Measurements from ENCODE around the gene BZW2. TPM values are rescaled to one million over a fixed set of nuclear protein-coding genes. Genes with fewer than 3 reads are reported as not detected.

Gene BZW2
- total and polyA plus RNA-seq, 4 donors = 32.4 to 53.7 (median 46.1) TPM

DNA sequence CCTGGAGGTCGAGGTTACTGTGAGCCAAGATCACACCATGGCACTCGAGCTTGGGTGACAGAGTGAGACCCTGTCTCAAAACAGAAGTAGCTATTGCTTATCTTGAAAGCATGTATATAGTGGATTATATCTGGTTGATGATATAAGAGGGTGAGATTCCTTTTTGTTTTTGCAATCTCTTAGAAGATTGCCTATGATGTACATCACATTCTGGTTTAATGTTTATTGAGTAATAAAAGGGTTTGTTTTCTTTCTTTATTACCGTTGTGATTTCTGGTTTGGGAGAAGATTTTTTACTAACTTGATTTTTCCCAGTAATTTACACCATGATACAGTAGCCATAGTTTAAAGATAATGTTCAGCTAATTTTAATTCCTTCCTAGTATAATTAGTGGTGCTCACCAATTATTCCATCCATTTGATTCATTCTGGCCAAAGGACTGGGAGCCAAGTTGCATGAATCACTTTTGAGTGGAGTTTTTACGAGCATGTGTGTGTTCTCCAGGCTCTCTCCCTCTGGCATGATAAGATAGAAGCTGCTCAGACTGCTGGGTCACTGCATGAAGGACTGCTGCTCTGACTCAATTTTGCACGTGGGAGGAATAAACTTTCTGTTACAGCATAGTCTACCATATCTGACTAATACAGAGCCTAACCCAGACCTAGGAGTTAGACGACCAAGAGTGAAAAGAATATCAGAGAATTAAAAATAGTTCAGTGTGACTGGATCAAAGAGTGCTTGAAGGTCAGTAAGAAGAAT is 94.1 kb downstream of the BZW2 start:
- DNase-seq = peak; percentile 38 to 81 (median 74)
- TF ChIP-seq, protein P1, sequence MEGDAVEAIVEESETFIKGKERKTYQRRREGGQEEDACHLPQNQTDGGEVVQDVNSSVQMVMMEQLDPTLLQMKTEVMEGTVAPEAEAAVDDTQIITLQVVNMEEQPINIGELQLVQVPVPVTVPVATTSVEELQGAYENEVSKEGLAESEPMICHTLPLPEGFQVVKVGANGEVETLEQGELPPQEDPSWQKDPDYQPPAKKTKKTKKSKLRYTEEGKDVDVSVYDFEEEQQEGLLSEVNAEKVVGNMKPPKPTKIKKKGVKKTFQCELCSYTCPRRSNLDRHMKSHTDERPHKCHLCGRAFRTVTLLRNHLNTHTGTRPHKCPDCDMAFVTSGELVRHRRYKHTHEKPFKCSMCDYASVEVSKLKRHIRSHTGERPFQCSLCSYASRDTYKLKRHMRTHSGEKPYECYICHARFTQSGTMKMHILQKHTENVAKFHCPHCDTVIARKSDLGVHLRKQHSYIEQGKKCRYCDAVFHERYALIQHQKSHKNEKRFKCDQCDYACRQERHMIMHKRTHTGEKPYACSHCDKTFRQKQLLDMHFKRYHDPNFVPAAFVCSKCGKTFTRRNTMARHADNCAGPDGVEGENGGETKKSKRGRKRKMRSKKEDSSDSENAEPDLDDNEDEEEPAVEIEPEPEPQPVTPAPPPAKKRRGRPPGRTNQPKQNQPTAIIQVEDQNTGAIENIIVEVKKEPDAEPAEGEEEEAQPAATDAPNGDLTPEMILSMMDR (IDR thresholded peaks at IDR 0.05; ENCODE audit: control extremely low read depth, extremely low read depth) = no peak
- no peaks in the 10 kb centered on the region for H3K27me3 ChIP-seq (ENCODE audit: control insufficient read depth in 3 of 3, insufficient read depth in 3 of 3, low read length in 2 of 3)
- H3K9ac ChIP-seq (ENCODE audit: insufficient read depth in 1 of 2, low read length in 2 of 2) = no peak overlapping the region
- no peak overlapping the region for H3K4me3 ChIP-seq
- WGBS, 2 donors = 62 to 74% methylated on average over 6 of the region's 6 CpGs
- no peaks in the 10 kb centered on the region for H3K36me3 ChIP-seq (ENCODE audit: control insufficient read depth in 4 of 4, insufficient read depth in 4 of 4, low read length in 4 of 4)
- H3K27ac ChIP-seq (ENCODE audit: low read depth in 1 of 2, low read length in 1 of 2) = peak overlapping the region in 1 of 2 donors; percentile 87
- peaks cover 0 to 39% (median 9%) of the 10 kb centered on the region in 5 donors for H3K4me1 ChIP-seq (ENCODE audit: control insufficient read depth in 5 of 5, insufficient read depth in 5 of 5, low read length in 5 of 5)
- peak; percentile 85 for ATAC-seq (ENCODE audit: insufficient read depth, low FRiP score)
- H3K9me3 ChIP-seq (ENCODE audit: control insufficient read depth in 4 of 4, insufficient read depth in 3 of 4, low read length in 3 of 4) = no peaks in the 10 kb centered on the region

DNA sequence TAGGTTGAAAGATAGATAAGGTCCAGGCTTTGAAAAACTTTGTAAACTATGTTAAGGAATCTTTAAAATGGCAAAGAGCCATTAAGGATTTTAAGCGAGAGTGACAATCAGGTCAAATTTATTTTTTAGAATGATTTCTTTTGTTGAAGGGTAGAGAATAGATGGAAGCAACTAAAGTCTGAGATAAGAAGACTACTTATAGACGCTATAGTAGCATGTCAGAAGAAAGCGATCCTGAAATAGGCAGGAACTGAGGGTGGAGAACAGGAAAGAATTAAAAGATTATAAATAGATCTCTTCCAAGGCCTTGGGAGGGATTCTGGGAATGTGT is 94.6 kb downstream of the BZW2 start:
- Histone ChIP-seq H3K9ac (ENCODE audit: insufficient read depth in 1 of 2, low read length in 2 of 2) (no peak overlapping the region), H3K9me3 (ENCODE audit: control insufficient read depth in 4 of 4, insufficient read depth in 3 of 4, low read length in 3 of 4) (no peaks in the 10 kb centered on the region), H3K4me3 (no peak overlapping the region), H3K27me3 (ENCODE audit: control insufficient read depth in 3 of 3, insufficient read depth in 3 of 3, low read length in 2 of 3) (no peaks in the 10 kb centered on the region), H3K4me1 (ENCODE audit: control insufficient read depth in 5 of 5, insufficient read depth in 5 of 5, low read length in 5 of 5) (peaks cover 0 to 44% (median 9%) of the 10 kb centered on the region in 5 donors), H3K36me3 (ENCODE audit: control insufficient read depth in 4 of 4, insufficient read depth in 4 of 4, low read length in 4 of 4) (no peaks in the 10 kb centered on the region), H3K27ac (ENCODE audit: low read depth in 1 of 2, low read length in 1 of 2) (peak overlapping the region in 1 of 2 donors; percentile 87)
- ATAC-seq (ENCODE audit: insufficient read depth, low FRiP score) (no peak), DNase-seq (no peak)
- WGBS, 2 donors = 67 to 77% methylated on average over 3 of the region's 3 CpGs
- TF ChIP-seq, protein P1 (IDR thresholded peaks at IDR 0.05; ENCODE audit: control extremely low read depth, extremely low read depth) = no peak

DNA sequence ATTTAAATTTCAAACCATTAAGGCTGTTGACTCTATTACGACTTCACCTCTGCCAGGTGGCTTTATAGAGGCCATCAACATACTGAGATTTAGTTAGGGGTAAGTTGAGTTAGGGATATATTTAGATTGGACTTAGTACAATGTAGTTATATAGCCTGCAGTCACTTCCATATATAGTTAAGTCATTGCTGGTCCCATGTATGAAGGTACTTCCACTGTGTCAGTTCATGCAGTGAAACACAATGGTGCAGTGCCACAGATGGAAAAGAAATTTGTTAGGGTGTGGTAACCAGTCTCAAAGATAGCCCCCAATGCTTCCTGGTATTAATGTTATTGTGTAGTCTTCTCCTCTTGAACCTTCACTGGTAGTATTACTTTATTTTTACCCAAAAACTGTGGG is 95.0 kb downstream of the BZW2 start:
- TF ChIP-seq, protein P1 (IDR thresholded peaks at IDR 0.05; ENCODE audit: control extremely low read depth, extremely low read depth) = no peak
- no peak for ATAC-seq (ENCODE audit: insufficient read depth, low FRiP score)
- peaks cover 0 to 48% (median 9%) of the 10 kb centered on the region in 5 donors for H3K4me1 ChIP-seq (ENCODE audit: control insufficient read depth in 5 of 5, insufficient read depth in 5 of 5, low read length in 5 of 5)
- H3K9me3 ChIP-seq (ENCODE audit: control insufficient read depth in 4 of 4, insufficient read depth in 3 of 4, low read length in 3 of 4) = no peaks in the 10 kb centered on the region
- no peaks in the 10 kb centered on the region for H3K36me3 ChIP-seq (ENCODE audit: control insufficient read depth in 4 of 4, insufficient read depth in 4 of 4, low read length in 4 of 4)
- H3K27ac ChIP-seq (ENCODE audit: low read depth in 1 of 2, low read length in 1 of 2) = peak overlapping the region in 1 of 2 donors; percentile 87
- no peak for DNase-seq
- no peaks in the 10 kb centered on the region for H3K27me3 ChIP-seq (ENCODE audit: control insufficient read depth in 3 of 3, insufficient read depth in 3 of 3, low read length in 2 of 3)
- no peak overlapping the region for H3K4me3 ChIP-seq
- 94 to 97% methylated on average over 1 of the region's 1 CpG for WGBS, 2 donors
- no peak overlapping the region for H3K9ac ChIP-seq (ENCODE audit: insufficient read depth in 1 of 2, low read length in 2 of 2)
